Ishikawa (cell line): ENCODE data around the gene GZF1.

Source experiments
- CEBPB ChIP-seq: IDR thresholded peaks from 2 replicates; pipeline ENCODE4 v1.6.1; 2012
- CREB1 ChIP-seq: IDR thresholded peaks from 2 replicates; pipeline ENCODE4 v1.6.1; 2012; ENCODE audit warnings: low read depth
- EGR1 ChIP-seq: IDR thresholded peaks from 2 replicates; pipeline ENCODE4 v1.6.1; 2012
- EP300 ChIP-seq: IDR thresholded peaks from 2 replicates; pipeline ENCODE4 v1.6.1; 2012; ENCODE audit warnings: borderline replicate concordance
- FOXM1 ChIP-seq: IDR thresholded peaks from 2 replicates; pipeline ENCODE4 v1.6.1; 2012; ENCODE audit warnings: low read depth, borderline replicate concordance
- NFIC ChIP-seq: IDR thresholded peaks from 2 replicates; pipeline ENCODE4 v1.6.1; 2012
- RAD21 ChIP-seq: IDR thresholded peaks from 2 replicates; pipeline ENCODE4 v1.6.1; 2012; ENCODE audit warnings: low read depth
- TAF1 ChIP-seq: IDR thresholded peaks from 2 replicates; pipeline ENCODE4 v1.6.1; 2012; ENCODE audit warnings: low read depth, mild to moderate bottlenecking
- TCF12 ChIP-seq: IDR thresholded peaks from 2 replicates; pipeline ENCODE4 v1.6.1; 2012; ENCODE audit warnings: low read depth
- TEAD4 ChIP-seq: IDR thresholded peaks from 2 replicates; pipeline ENCODE4 v1.6.1; 2012
- YY1 ChIP-seq: IDR thresholded peaks from 2 replicates; pipeline ENCODE4 v1.6.1; 2012; ENCODE audit warnings: low read depth
- ZBTB7A ChIP-seq: IDR thresholded peaks from 2 replicates; pipeline ENCODE4 v1.6.1; 2012; ENCODE audit warnings: low read depth
- TF ChIP-seq, protein P1 (sequence below): IDR thresholded peaks from 2 replicates; pipeline ENCODE4 v1.6.1; 2012
- TF ChIP-seq, protein P2 (sequence below): IDR thresholded peaks from 2 replicates; pipeline ENCODE4 v1.6.1; 2012
- TF ChIP-seq, protein P3 (sequence below): IDR thresholded peaks from 2 replicates; pipeline ENCODE4 v1.6.1; 2012; ENCODE audit warnings: low read depth, mild to moderate bottlenecking

GZF1 gene

GRCh38 chr20:23317081-23317480, 44.9 kb upstream of the GZF1 start:
- TF ChIP-seq CEBPB (no peak), EGR1 (no peak), YY1 (no peak), TEAD4 (no peak), TAF1 (no peak), TCF12 (no peak), EP300 (no peak)
- TF ChIP-seq, protein P1, sequence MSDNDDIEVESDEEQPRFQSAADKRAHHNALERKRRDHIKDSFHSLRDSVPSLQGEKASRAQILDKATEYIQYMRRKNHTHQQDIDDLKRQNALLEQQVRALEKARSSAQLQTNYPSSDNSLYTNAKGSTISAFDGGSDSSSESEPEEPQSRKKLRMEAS: no peak
- TF ChIP-seq, protein P2, sequence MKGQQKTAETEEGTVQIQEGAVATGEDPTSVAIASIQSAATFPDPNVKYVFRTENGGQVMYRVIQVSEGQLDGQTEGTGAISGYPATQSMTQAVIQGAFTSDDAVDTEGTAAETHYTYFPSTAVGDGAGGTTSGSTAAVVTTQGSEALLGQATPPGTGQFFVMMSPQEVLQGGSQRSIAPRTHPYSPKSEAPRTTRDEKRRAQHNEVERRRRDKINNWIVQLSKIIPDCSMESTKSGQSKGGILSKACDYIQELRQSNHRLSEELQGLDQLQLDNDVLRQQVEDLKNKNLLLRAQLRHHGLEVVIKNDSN: no peak

DNA sequence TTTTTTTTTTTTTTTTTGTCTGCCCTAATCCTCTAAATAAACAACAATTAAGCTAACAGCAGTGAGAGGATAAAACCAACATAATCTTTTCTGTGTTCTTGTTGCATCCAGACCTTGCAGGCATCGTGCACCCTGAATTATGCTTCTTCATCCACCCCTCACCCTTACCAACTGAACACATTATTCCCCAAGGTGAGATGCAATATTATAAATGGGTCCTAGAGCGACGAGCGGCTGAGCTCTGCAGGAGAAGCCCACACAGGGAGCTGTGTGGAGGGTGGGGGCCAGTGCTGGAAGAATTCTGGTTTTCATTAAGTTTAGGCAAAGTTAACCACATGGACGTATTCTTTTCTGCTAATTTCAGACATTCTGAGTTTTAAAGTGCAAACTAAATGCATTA, 43.6 kb upstream of the GZF1 start:
- TF ChIP-seq, protein P3, sequence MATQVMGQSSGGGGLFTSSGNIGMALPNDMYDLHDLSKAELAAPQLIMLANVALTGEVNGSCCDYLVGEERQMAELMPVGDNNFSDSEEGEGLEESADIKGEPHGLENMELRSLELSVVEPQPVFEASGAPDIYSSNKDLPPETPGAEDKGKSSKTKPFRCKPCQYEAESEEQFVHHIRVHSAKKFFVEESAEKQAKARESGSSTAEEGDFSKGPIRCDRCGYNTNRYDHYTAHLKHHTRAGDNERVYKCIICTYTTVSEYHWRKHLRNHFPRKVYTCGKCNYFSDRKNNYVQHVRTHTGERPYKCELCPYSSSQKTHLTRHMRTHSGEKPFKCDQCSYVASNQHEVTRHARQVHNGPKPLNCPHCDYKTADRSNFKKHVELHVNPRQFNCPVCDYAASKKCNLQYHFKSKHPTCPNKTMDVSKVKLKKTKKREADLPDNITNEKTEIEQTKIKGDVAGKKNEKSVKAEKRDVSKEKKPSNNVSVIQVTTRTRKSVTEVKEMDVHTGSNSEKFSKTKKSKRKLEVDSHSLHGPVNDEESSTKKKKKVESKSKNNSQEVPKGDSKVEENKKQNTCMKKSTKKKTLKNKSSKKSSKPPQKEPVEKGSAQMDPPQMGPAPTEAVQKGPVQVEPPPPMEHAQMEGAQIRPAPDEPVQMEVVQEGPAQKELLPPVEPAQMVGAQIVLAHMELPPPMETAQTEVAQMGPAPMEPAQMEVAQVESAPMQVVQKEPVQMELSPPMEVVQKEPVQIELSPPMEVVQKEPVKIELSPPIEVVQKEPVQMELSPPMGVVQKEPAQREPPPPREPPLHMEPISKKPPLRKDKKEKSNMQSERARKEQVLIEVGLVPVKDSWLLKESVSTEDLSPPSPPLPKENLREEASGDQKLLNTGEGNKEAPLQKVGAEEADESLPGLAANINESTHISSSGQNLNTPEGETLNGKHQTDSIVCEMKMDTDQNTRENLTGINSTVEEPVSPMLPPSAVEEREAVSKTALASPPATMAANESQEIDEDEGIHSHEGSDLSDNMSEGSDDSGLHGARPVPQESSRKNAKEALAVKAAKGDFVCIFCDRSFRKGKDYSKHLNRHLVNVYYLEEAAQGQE: no peak
- TF ChIP-seq TCF12: no peak
- no peak for TF ChIP-seq EGR1
- TF ChIP-seq TEAD4: no peak

GRCh38 chr20:23320317-23320716, 41.7 kb upstream of the GZF1 start:
- TF ChIP-seq NFIC (no peak), EGR1 (no peak), FOXM1 (no peak), CEBPB (no peak), ZBTB7A (no peak), CREB1 (no peak), YY1 (no peak), RAD21 (no peak), TEAD4 (no peak), TAF1 (no peak), TCF12 (no peak), EP300 (no peak)
- TF ChIP-seq, protein P3: no peak
- TF ChIP-seq, protein P2: no peak
- TF ChIP-seq, protein P1: no peak

DNA sequence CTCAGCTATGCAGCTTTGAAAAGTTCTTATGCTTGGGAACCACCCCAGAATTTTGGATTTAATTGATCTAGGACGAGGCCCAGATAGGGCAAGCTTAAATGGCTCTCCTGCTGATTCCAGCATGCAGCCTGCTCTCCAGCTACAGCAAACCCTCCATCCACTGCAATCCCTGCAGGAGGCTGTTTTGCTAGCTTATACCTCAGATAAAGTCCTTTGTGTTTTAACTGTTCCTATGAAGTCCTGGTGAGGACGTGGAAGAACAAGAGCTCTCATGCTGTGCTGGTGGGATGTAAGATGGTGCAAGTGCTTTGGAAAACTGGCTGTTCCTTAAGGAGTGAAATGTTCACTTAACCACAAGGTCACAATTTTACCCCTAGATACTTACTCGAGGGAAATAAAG, 36.9 kb upstream of the GZF1 start:
- TF ChIP-seq CREB1 (no peak), FOXM1 (no peak)

DNA sequence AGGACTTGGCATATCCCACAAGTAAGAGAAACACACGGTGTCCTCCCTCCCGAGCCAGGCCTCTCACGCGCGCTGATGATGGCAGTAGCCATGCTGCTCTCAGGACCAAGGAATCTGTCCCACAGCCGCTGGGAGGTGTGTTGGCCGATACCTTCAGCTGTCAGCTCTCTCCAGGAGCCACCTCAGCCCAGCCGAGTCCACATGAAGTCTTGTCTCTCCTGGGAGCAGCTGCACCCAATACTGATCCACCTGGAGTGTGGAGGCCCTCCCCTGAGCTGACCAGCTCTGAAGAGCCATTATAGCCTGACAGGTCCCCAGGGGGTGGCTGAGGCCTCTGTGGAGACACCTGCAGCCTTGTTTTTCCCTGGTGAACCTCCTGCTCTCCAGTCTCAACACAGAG, 35.2 kb upstream of the GZF1 start:
- no peak for TF ChIP-seq CEBPB
- TF ChIP-seq TCF12: no peak
- TF ChIP-seq CREB1: no peak
- TF ChIP-seq YY1: no peak
- TF ChIP-seq NFIC: no peak
- TF ChIP-seq, protein P3: no peak
- no peak for TF ChIP-seq TEAD4
- TF ChIP-seq, protein P2: no peak
- TF ChIP-seq, protein P1: no peak
- TF ChIP-seq RAD21: no peak
- no peak for TF ChIP-seq ZBTB7A
